ENCODE results near the gene ARMC9. TPM values are rescaled to one million over a fixed set of nuclear protein-coding genes. Genes with fewer than 3 reads are reported as not detected.

ARMC9 gene
- total and polyA plus RNA-seq, 2 of the 13 experiments (the other 11 are each of a cell fraction or from before 2014, with no cell fraction given): 9.1 to 12.8 TPM

DNA sequence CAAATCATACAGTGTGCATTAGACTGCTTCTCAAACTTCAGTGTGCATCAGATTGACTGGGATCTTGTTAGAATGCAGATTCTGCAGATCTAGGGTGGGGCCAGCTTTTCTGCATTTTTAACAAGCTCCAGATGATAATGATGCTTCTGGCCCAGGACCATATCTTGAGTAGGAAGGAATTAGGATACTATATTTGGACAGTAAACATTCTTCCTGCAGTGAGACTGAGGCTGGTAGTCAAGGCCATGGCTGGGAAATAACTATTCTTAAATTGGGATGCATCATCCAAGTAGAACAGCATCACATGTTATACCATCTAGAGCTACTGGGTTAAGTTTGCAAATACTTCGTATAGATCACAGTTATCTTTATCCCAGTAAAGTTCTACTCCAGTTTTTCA is 28.4 kb upstream of the ARMC9 start:
- DNase-seq (ENCODE audit: low spot score): no peak
- intact Hi-C loops (cut with micrococcal nuclease; ENCODE audit: unreplicated experiment) (no loop called here), in situ Hi-C loops (cut with HindIII; ENCODE audit: extremely low pct_ligation_motif_present, low pct_unique_long_range_greater_than_20kb) (no loop called here)
- H3K36me3 ChIP-seq (replicated peaks in 1 of 2; ENCODE audit: control insufficient read depth in 1 of 2, insufficient read depth in 2 of 2, low read length in 2 of 2): peaks cover 21 to 88% of the 10 kb centered on the region in 2 experiments
- no peak for FAIRE-seq
- TF ChIP-seq ZNF720 (CRISPR knock-in tag; IDR thresholded peaks at IDR 0.05): no peak
- no peak for TF ChIP-seq ELF4 (CRISPR knock-in tag; IDR thresholded peaks at IDR 0.05; ENCODE audit: borderline replicate concordance)
- TF ChIP-seq ZNF597 (CRISPR knock-in tag; IDR thresholded peaks at IDR 0.05): no peak
- TF ChIP-seq KLF6 (CRISPR knock-in tag; IDR thresholded peaks at IDR 0.05): no peak
- TF ChIP-seq ZNF253 (CRISPR knock-in tag; IDR thresholded peaks at IDR 0.05; ENCODE audit: borderline replicate concordance): no peak
- TF ChIP-seq TSC22D2 (CRISPR knock-in tag; IDR thresholded peaks at IDR 0.05; ENCODE audit: borderline replicate concordance): no peak
- no peak for TF ChIP-seq ZNF747 (CRISPR knock-in tag; IDR thresholded peaks at IDR 0.05; ENCODE audit: borderline replicate concordance)
- no peak for TF ChIP-seq ZNF83 (CRISPR knock-in tag; IDR thresholded peaks at IDR 0.05; ENCODE audit: borderline replicate concordance)
- no peak for TF ChIP-seq HDAC1 (CRISPR knock-in tag; IDR thresholded peaks at IDR 0.05)
- no peak for TF ChIP-seq PPARG (CRISPR knock-in tag; conservative IDR thresholded peaks at IDR 0.05)
- no peak for TF ChIP-seq ZFP36L1 (CRISPR knock-in tag; IDR thresholded peaks at IDR 0.05)
- TF ChIP-seq, protein P1, sequence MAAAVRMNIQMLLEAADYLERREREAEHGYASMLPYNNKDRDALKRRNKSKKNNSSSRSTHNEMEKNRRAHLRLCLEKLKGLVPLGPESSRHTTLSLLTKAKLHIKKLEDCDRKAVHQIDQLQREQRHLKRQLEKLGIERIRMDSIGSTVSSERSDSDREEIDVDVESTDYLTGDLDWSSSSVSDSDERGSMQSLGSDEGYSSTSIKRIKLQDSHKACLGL (CRISPR knock-in tag; IDR thresholded peaks at IDR 0.05): no peak
- no peak for TF ChIP-seq JUNB (CRISPR knock-in tag; IDR thresholded peaks at IDR 0.05; ENCODE audit: borderline replicate concordance)
- no peak for TF ChIP-seq MXD4 (CRISPR knock-in tag; IDR thresholded peaks at IDR 0.05)
- no peak for TF ChIP-seq ARHGAP35 (CRISPR knock-in tag; IDR thresholded peaks at IDR 0.05; ENCODE audit: borderline replicate concordance)
- TF ChIP-seq ZNF276 (CRISPR knock-in tag; IDR thresholded peaks at IDR 0.05; ENCODE audit: low read depth): no peak
- H3K4me1 ChIP-seq (ENCODE audit: insufficient read depth, low read length): no peaks in the 10 kb centered on the region
- no peaks in the 10 kb centered on the region for H3K27me3 ChIP-seq (ENCODE audit: control insufficient read depth in 1 of 2, insufficient read depth in 2 of 2, low read length in 2 of 2)
- H3K9ac ChIP-seq (ENCODE audit: insufficient read depth, low read depth, low read length): no peak overlapping the region
- POLR2A ChIA-PET: interaction anchor here (1.1 kb wide), 1 partner anchor 18 kb away, joined by 3 read pairs; no protein-coding TSS in a partner anchor
- no peaks in the 10 kb centered on the region for H3K79me2 ChIP-seq (ENCODE audit: insufficient read depth, low read length)
- 92% methylated on average over 1 of the region's 1 CpG for WGBS (ENCODE audit: low lambda C conversion rate)
- no peak overlapping the region for H3K4me3 ChIP-seq (replicated peaks in 1 of 3; ENCODE audit: insufficient read depth in 1 of 3, low read depth in 2 of 3, low read length in 3 of 3)
- no peak overlapping the region for H3K27ac ChIP-seq (ENCODE audit: extremely low read length, insufficient read depth, low read length)
- no peaks in the 10 kb centered on the region for H3K9me3 ChIP-seq (ENCODE audit: low read length)
- CTCF ChIA-PET (ENCODE audit: low intra/inter-chr PET ratio, low total read pairs): no interaction called here
- H4K20me1 ChIP-seq (ENCODE audit: insufficient read depth, low read length): no peaks in the 10 kb centered on the region
- ATAC-seq: no peak
- no peak overlapping the region for H2AFZ ChIP-seq (ENCODE audit: low read length)
- BruUV-seq (replicated peaks): no TSS peak
- no peak overlapping the region for H3K4me2 ChIP-seq (ENCODE audit: low read depth, low read length)

All from HepG2 (cell line).